Esophagus (tissue), 2 donors: Measurements from ENCODE around the gene OR52K2. TPM values are rescaled to one million over a fixed set of nuclear protein-coding genes. Genes with fewer than 3 reads are reported as not detected.
"Not testable (repeated sequence)": the region's sequence is repeated elsewhere in the genome, so short reads cannot be mapped to it uniquely, and the experiment has no call there.

Source experiments
- H3K27ac ChIP-seq, 2 donors: one replicate each; pipeline ENCODE4 v1.5.1; 2013; ENCODE audit warnings: low read depth in 2 of 2, mild to moderate bottlenecking in 2 of 2, inconsistent platforms in 1 of 2, low read length in 1 of 2, moderate library complexity in 1 of 2
- H3K27me3 ChIP-seq, 2 donors: one replicate each; pipeline ENCODE4 v1.6.1; 2013; ENCODE audit warnings: low read length in 2 of 2, control low read depth in 1 of 2, mild to moderate bottlenecking in 1 of 2; ENCODE audit not compliant: insufficient read depth in 2 of 2, control insufficient read depth in 1 of 2
- H3K36me3 ChIP-seq, 2 donors: one replicate each; pipeline ENCODE4 v1.6.1; 2013; ENCODE audit warnings: low read length in 1 of 2; ENCODE audit not compliant: control insufficient read depth in 2 of 2, insufficient read depth in 2 of 2
- H3K4me1 ChIP-seq, 2 donors: one replicate each; pipeline ENCODE4 v1.6.1; 2013; ENCODE audit warnings: low read length in 1 of 2; ENCODE audit not compliant: control insufficient read depth in 2 of 2, insufficient read depth in 2 of 2
- H3K4me3 ChIP-seq, 2 donors: one replicate each; pipeline ENCODE4 v1.5.1; 2013; ENCODE audit warnings: low read length in 2 of 2, mild to moderate bottlenecking in 2 of 2, low read depth in 1 of 2, moderate library complexity in 1 of 2
- H3K9me3 ChIP-seq, 2 donors: one replicate each; pipeline ENCODE4 v1.6.1; 2013; ENCODE audit warnings: mild to moderate bottlenecking in 2 of 2, low read depth in 1 of 2, low read length in 1 of 2, moderate library complexity in 1 of 2; ENCODE audit not compliant: control insufficient read depth in 2 of 2, insufficient read depth in 1 of 2
- WGBS, 2 donors: extraction: QIAGEN DNeasy Blood & Tissue Kit; methylation state at CpG; one replicate each; pipeline ENCODE4 v1.1.7; 2013; 5-methylcytosine and 5-hydroxymethylcytosine counted together
- polyA plus RNA-seq, 2 donors: library from polyadenylated mRNA; stranded (reverse); fragments of 200-250 nt; gene quantifications; one replicate each; pipeline ENCODE4 v1.2.3, GENCODE V29; 2013
- donor health status: healthy with polysubstance abuse.
- donor health status: Bipolar disorder and iron deficiency.

The OR52K2 gene
- polyA plus RNA-seq, 2 donors = not detected

- Histone ChIP-seq H3K4me3 (no peak overlapping the region), H3K4me1 (peaks cover 3 to 4% of the 10 kb centered on the region in 2 donors), H3K27me3 (no peaks in the 10 kb centered on the region), H3K27ac (no peak overlapping the region), H3K36me3 (no peaks in the 10 kb centered on the region), H3K9me3 (peaks cover 0 to 3% of the 10 kb centered on the region in 2 donors)
- 62 to 72% methylated on average over 3 of the region's 3 CpGs for WGBS, 2 donors
Observed at GRCh38 chr11:4467811-4468606, 18.9 kb downstream of the OR52K2 start.

GRCh38 chr11:4479644-4480043 is 30.5 kb downstream of the OR52K2 start:
- Histone ChIP-seq H3K36me3 (no peaks in the 10 kb centered on the region), H3K27me3 (peaks cover 0 to 2% of the 10 kb centered on the region in 2 donors), H3K27ac (no peak overlapping the region), H3K4me1 (no peaks in the 10 kb centered on the region), H3K9me3 (no peaks in the 10 kb centered on the region), H3K4me3 (no peak overlapping the region)
- 71 to 75% methylated on average over 1 of the region's 1 CpG for WGBS, 2 donors

- H3K36me3 ChIP-seq = no peaks in the 10 kb centered on the region
- H3K4me3 ChIP-seq = no peak overlapping the region
- H3K4me1 ChIP-seq = no peaks in the 10 kb centered on the region
- no peaks in the 10 kb centered on the region for H3K9me3 ChIP-seq
- no peak overlapping the region for H3K27ac ChIP-seq
- 61 to 70% methylated on average over 4 of the region's 4 CpGs for WGBS, 2 donors
- peaks cover 0 to 2% of the 10 kb centered on the region in 2 donors for H3K27me3 ChIP-seq
Observed at GRCh38 chr11:4480577-4481239, 31.6 kb downstream of the OR52K2 start.

GRCh38 chr11:4481240-4481582 is 32.1 kb downstream of the OR52K2 start:
- no peak overlapping the region for H3K4me3 ChIP-seq
- H3K27me3 ChIP-seq = peaks cover 0 to 2% of the 10 kb centered on the region in 2 donors
- no peak overlapping the region for H3K27ac ChIP-seq
- H3K36me3 ChIP-seq = no peaks in the 10 kb centered on the region
- no peaks in the 10 kb centered on the region for H3K4me1 ChIP-seq
- H3K9me3 ChIP-seq = no peaks in the 10 kb centered on the region

- no peak within 1 kb of the TSS for H3K4me3 ChIP-seq
- H3K9me3 ChIP-seq = no peaks in the 10 kb centered on the region
- peaks cover 0 to 2% of the 10 kb centered on the region in 2 donors for H3K27me3 ChIP-seq
- H3K4me1 ChIP-seq = no peaks in the 10 kb centered on the region
- no peak within 1 kb of the TSS for H3K27ac ChIP-seq
- WGBS, 2 donors = 76 to 86% methylated on average over 2 of the region's 2 CpGs
- H3K36me3 ChIP-seq = no peaks in the 10 kb centered on the region
Observed at GRCh38 chr11:4482445-4482844, 33.4 kb downstream of the OR52K2 start, which contains the start of gene OR52K1. Gene OR52K1, plus strand, starts transcription at chr11:4482646. Its CDS starts 6,255 bp downstream, at chr11:4488901.

GRCh38 chr11:4484310-4484709 is 35.2 kb downstream of the OR52K2 start:
- no peak overlapping the region for H3K27ac ChIP-seq
- 50 to 51% methylated on average over 4 of the region's 4 CpGs for WGBS, 2 donors
- no peaks in the 10 kb centered on the region for H3K4me1 ChIP-seq
- H3K9me3 ChIP-seq = no peaks in the 10 kb centered on the region
- H3K4me3 ChIP-seq = no peak overlapping the region
- no peaks in the 10 kb centered on the region for H3K36me3 ChIP-seq
- no peaks in the 10 kb centered on the region for H3K27me3 ChIP-seq

GRCh38 chr11:4491405-4491804 is 42.3 kb downstream of the OR52K2 start:
- 68 to 89% methylated on average over 2 of the region's 2 CpGs for WGBS, 2 donors
- not testable (repeated sequence) for H3K4me3 ChIP-seq, H3K27me3 ChIP-seq, H3K27ac ChIP-seq, H3K36me3 ChIP-seq, H3K9me3 ChIP-seq, H3K4me1 ChIP-seq

GRCh38 chr11:4491878-4492606 is 42.9 kb downstream of the OR52K2 start:
- H3K27ac ChIP-seq = no peak overlapping the region
- H3K36me3 ChIP-seq = no peaks in the 10 kb centered on the region
- peaks cover 0 to 3% of the 10 kb centered on the region in 2 donors for H3K4me1 ChIP-seq
- H3K27me3 ChIP-seq = peaks cover 0 to 2% of the 10 kb centered on the region in 2 donors
- no peaks in the 10 kb centered on the region for H3K9me3 ChIP-seq
- WGBS, 2 donors = 85 to 86% methylated on average over 4 of the region's 4 CpGs
- no peak overlapping the region for H3K4me3 ChIP-seq

- WGBS, 2 donors = 36 to 47% methylated on average over 5 of the region's 5 CpGs
- H3K27me3 ChIP-seq = peaks cover 0 to 2% of the 10 kb centered on the region in 2 donors
- no peak overlapping the region for H3K4me3 ChIP-seq
- H3K4me1 ChIP-seq = peaks cover 0 to 3% of the 10 kb centered on the region in 2 donors
- no peaks in the 10 kb centered on the region for H3K9me3 ChIP-seq
- no peaks in the 10 kb centered on the region for H3K36me3 ChIP-seq
- no peak overlapping the region for H3K27ac ChIP-seq
Observed at GRCh38 chr11:4493480-4493818, 44.4 kb downstream of the OR52K2 start.
